CD4-positive, alpha-beta memory T cell (primary cell): ENCODE measurements around the gene TMEM150B. TPM values are rescaled to one million over a fixed set of nuclear protein-coding genes. Genes with fewer than 3 reads are reported as not detected.
"Not testable (repeated sequence)": the region's sequence is repeated elsewhere in the genome, so short reads cannot be mapped to it uniquely, and the experiment has no call there.

Source experiments
- CTCF ChIA-PET: fragments of 350-600 bp; sonication (Branson Sonifier 250); formaldehyde crosslinking; loops from one replicate; lab custom pipeline; 2021; ENCODE audit warnings: inconsistent platforms; ENCODE audit not compliant: partially characterized antibody; lab: Charles Lee
- POLR2A ChIA-PET: fragments of 350-600 bp; sonication (Branson Sonifier 250); formaldehyde crosslinking; loops from one replicate; lab custom pipeline; 2021; ENCODE audit not compliant: partially characterized antibody; lab: Charles Lee
- DNase-seq, 5 donors: peaks; one replicate each; pipeline versions ENCODE4 v3.0.0 to v3.0.0-alpha.2; 2020 to 2022; ENCODE audit warnings: mixed read lengths in 1 of 5
- H3K27ac ChIP-seq: one replicate; pipeline ENCODE4 v1.7.0; 2013; ENCODE audit warnings: low read depth, low read length
- H3K27me3 ChIP-seq: 2 replicates; pipeline ENCODE4 v1.7.0; 2013; ENCODE audit warnings: mild to moderate bottlenecking, low read length, moderate library complexity; ENCODE audit not compliant: insufficient read depth
- H3K36me3 ChIP-seq: 2 replicates; pipeline ENCODE4 v1.7.0; 2013; ENCODE audit warnings: mild to moderate bottlenecking, low read length, moderate library complexity; ENCODE audit not compliant: insufficient read depth
- H3K4me1 ChIP-seq: 2 replicates; pipeline ENCODE4 v1.7.0; 2013; ENCODE audit warnings: mild to moderate bottlenecking, low read length, moderate library complexity; ENCODE audit not compliant: insufficient read depth
- H3K4me3 ChIP-seq, 2 donors: one replicate each; pipeline ENCODE4 v1.7.0; 2013; ENCODE audit warnings: low read length in 2 of 2, mild to moderate bottlenecking in 1 of 2
- H3K9me3 ChIP-seq, 2 donors: one replicate each; pipeline ENCODE4 v1.7.0; 2013; ENCODE audit warnings: low read length in 2 of 2, control low read depth in 1 of 2; ENCODE audit not compliant: control insufficient read depth in 1 of 2
- H3K27ac Mint-ChIP-seq, 7 donors: one replicate each; pipeline ENCODE4 v1.8.0; 2020 to 2021; ENCODE audit warnings: mixed read lengths in 7 of 7, mild to moderate bottlenecking in 6 of 7, inconsistent platforms in 3 of 7, moderate library complexity in 3 of 7
- H3K27me3 Mint-ChIP-seq, 2 donors: one replicate each; pipeline ENCODE4 v1.8.0; 2020 to 2021; ENCODE audit warnings: mixed read lengths in 2 of 2
- H3K36me3 Mint-ChIP-seq, 2 donors: one replicate each; pipeline ENCODE4 v1.8.0; 2020 to 2021; ENCODE audit warnings: mixed read lengths in 2 of 2, inconsistent platforms in 1 of 2, mild to moderate bottlenecking in 1 of 2
- H3K4me1 Mint-ChIP-seq, 4 donors: one replicate each; pipeline ENCODE4 v1.8.0; 2020 to 2021; ENCODE audit warnings: mixed read lengths in 4 of 4, mild to moderate bottlenecking in 1 of 4
- H3K4me3 Mint-ChIP-seq, 8 donors: one replicate each; pipeline ENCODE4 v1.8.0; 2020 to 2021; ENCODE audit warnings: mixed read lengths in 8 of 8, mild to moderate bottlenecking in 7 of 8, moderate library complexity in 6 of 8, inconsistent platforms in 3 of 8
- H3K9me3 Mint-ChIP-seq, 8 donors: one replicate each; pipeline ENCODE4 v1.8.0; 2020 to 2021; ENCODE audit warnings: mixed read lengths in 8 of 8, mild to moderate bottlenecking in 5 of 8, inconsistent platforms in 3 of 8, moderate library complexity in 1 of 8
- intact Hi-C: fragments of 100-400 bp; cut with micrococcal nuclease; formaldehyde crosslinking; loops from one replicate; pipeline ENCODE4 v1.15.1; 2023
- polyA plus RNA-seq, 2 donors: library from polyadenylated mRNA; unstranded; fragments of 300-500 nt; fragmentation: Illumina TruSeq; gene quantifications; one replicate each; pipeline ENCODE4 v1.2.3, GENCODE V29; 2021
- total RNA-seq, 2 experiments: library from RNA; stranded (reverse); gene quantifications; one replicate each; pipeline ENCODE4 v1.2.3, GENCODE V29; 2021

Gene TMEM150B
- total and polyA plus RNA-seq, 4 experiments from 2014 or later: 0.87 to 1.3 TPM; not detected in 2

DNA sequence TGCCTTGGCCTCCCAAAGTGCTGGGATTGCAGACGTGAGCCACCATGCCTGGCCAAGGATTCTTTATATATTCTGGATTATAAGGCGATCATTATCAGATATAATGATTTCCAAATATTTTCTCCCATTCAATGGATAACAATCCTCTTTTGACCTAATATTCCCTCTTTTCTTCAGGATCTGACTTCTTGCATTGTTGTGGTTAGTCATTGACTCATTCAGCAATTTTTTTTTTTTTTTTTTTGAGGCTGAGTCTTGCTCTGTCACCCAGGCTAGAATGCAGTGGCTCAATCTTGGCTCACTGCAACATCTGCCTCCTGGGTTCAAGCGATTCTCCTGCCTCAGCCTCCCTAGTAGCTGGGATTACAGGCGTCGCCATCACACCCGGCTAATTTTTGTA lies 4.7 kb upstream of the TMEM150B start:
- H3K4me1 ChIP-seq, POLR2A ChIA-PET, DNase-seq, H3K4me3 Mint-ChIP-seq, H3K9me3 ChIP-seq, intact Hi-C loops, H3K9me3 Mint-ChIP-seq, H3K27ac Mint-ChIP-seq, H3K27me3 ChIP-seq, H3K4me3 ChIP-seq, CTCF ChIA-PET, H3K36me3 Mint-ChIP-seq, H3K4me1 Mint-ChIP-seq, H3K27ac ChIP-seq, H3K36me3 ChIP-seq: not testable (repeated sequence)
- H3K27me3 Mint-ChIP-seq: peaks cover 0 to 14% of the 10 kb centered on the region in 2 donors

DNA sequence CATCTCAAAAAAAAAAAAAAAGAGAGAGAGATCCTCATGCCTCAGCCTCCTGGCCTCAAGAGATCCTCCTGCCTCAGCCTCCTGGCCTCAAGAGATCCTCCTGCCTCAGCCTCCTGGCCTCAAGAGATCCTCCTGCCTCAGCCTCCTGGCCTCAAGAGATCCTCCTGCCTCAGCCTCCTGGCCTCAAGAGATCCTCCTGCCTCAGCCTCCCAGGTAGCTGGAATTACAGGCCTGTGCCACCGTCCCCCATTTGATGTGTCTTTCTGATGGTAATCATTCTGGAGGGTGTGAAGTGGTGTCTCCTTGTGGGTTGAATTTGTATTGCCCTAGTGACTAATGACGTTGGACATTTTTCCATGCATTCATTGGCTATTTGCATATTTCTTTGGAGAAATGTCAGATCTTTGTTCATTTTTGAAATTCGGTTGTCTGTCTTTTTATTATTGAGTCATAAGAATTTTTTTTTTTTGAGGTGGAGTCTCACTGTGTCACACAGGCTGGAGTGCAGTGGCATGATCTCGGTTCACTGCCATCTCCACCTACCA lies 3.7 kb upstream of the TMEM150B start:
- H3K9me3 ChIP-seq, H3K27me3 ChIP-seq, DNase-seq, H3K27ac Mint-ChIP-seq, H3K36me3 Mint-ChIP-seq, H3K4me1 Mint-ChIP-seq, H3K4me1 ChIP-seq, H3K27ac ChIP-seq, H3K4me3 Mint-ChIP-seq, CTCF ChIA-PET, H3K36me3 ChIP-seq, H3K4me3 ChIP-seq, intact Hi-C loops, POLR2A ChIA-PET, H3K9me3 Mint-ChIP-seq: not testable (repeated sequence)
- H3K27me3 Mint-ChIP-seq: peaks cover 2 to 13% of the 10 kb centered on the region in 2 donors

DNA sequence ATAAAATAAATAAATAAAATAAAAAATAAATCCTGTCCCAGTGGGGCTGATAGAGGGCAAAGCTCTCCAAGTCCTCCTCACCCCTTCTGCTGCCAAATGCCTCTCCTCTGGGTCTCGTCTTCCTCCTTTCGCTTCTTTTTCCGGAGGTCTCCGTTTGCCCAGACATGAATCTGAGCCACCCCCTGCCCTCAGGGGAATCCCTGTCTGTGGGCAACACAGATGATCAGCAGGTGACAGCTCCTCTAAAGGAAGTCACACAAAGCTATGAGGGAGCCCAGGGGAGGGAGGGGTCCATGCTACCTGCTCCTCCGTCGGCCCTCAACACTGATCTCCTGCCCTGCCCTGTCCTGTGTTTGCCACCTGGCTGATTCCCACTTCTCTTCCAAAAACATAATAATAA lies 479 bp downstream of the TMEM150B start:
- Histone ChIP-seq H3K4me3 (no peak overlapping the region), H3K4me1 (no peaks in the 10 kb centered on the region), H3K27me3 (no peaks in the 10 kb centered on the region), H3K9me3 (no peaks in the 10 kb centered on the region), H3K27ac (no peak overlapping the region), H3K36me3 (no peaks in the 10 kb centered on the region)
- POLR2A ChIA-PET: interaction anchor here (1.0 kb wide), 1 partner anchor 15 kb away, joined by 3 read pairs; the partner anchor contains the start of gene KMT5C
- H3K9me3 Mint-ChIP-seq: no peaks in the 10 kb centered on the region
- peaks cover 7 to 20% of the 10 kb centered on the region in 2 donors for H3K27me3 Mint-ChIP-seq
- intact Hi-C loops: no loop called here
- DNase-seq: no peak
- no peak overlapping the region for H3K4me3 Mint-ChIP-seq
- H3K27ac Mint-ChIP-seq: no peak overlapping the region
- CTCF ChIA-PET: no interaction called here
- no peaks in the 10 kb centered on the region for H3K36me3 Mint-ChIP-seq
- H3K4me1 Mint-ChIP-seq: peaks cover 0 to 2% (median 0%) of the 10 kb centered on the region in 4 donors

DNA sequence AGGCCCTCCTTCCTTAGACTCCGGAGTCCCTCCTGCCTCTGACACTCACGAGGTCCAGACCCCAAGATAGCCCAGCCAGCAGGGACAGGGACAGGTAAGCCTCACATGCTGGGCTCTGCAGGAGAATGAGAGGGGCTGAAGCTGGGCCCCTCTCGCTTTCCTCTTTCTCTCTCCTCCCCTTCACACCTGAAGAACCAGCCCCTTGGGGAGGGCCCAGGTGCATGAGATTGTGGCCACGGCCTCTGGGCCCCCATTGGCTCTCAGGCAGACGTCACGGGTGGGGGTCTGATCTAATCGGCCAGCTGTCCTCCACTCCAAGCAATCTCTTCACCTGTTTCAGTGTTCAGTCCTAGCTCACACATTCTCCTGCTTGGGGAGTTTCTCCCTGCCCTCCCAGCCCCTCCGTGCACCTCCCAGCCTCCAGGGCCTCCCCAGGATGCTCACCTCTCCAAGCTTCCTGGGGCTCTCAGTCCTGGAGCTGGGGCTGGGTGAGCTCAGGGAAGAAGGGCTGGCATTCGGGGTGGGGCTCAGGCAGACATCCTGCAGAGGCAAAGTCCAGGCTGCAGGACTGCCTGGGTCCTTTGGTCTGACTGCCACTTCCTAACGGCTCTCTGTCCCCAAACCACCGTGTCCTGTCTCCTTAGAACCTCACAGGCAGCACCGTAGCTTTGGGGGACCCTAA lies 2.8 kb downstream of the TMEM150B start:
- no peak overlapping the region for H3K27ac ChIP-seq
- H3K4me1 ChIP-seq: no peaks in the 10 kb centered on the region
- no peaks in the 10 kb centered on the region for H3K27me3 ChIP-seq
- no peak overlapping the region for H3K4me3 ChIP-seq
- intact Hi-C loops: no loop called here
- Mint-ChIP-seq H3K4me1 (peaks cover 0 to 2% (median 0%) of the 10 kb centered on the region in 4 donors), H3K4me3 (no peak overlapping the region), H3K36me3 (no peaks in the 10 kb centered on the region), H3K9me3 (no peaks in the 10 kb centered on the region), H3K27ac (no peak overlapping the region), H3K27me3 (peaks cover 7 to 15% of the 10 kb centered on the region in 2 donors)
- DNase-seq: no peak
- H3K9me3 ChIP-seq: no peaks in the 10 kb centered on the region
- no peaks in the 10 kb centered on the region for H3K36me3 ChIP-seq
- CTCF ChIA-PET: interaction anchor here (0.6 to 2.2 kb wide), 2 partner anchors 20 to 31 kb away, joined by 3 to 9 read pairs; no protein-coding TSS in a partner anchor
- POLR2A ChIA-PET: interaction anchor here (1.8 kb wide), 1 partner anchor 17 kb away, joined by 4 read pairs; the partner anchor contains the start of gene KMT5C

DNA sequence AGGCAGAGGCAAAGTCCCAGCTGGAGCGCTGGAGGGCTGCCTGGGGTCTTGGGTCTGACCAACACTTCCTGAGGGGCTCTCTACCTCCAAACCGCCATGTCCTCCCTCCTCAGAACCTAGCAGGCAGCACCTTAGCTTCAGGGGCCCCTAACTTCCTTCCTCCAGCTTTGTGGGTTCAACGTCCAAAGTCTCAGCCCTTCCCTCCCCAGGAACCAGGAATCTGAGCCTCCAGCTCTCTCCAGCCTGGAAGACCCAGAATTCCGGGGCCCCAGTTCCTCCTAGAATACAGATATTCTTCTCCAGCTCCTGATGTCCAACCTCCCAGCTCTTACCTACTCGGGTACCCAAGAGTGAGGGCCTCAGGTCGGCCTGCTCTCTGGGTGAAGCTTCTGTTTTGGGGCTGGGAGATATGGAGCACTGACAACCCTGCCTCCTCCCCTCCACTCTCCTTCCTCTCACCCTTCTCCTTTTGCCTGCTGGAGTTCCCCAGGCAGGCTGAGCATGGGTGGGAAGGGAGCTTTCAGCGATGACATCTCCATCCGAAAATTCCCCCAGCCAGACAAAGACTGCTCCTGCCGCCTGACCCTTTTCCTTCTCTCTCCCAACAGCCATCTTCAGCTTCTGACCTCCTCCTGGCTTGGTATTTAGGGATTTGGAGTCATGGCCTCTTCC lies 3.5 kb downstream of the TMEM150B start:
- Histone ChIP-seq H3K9me3 (no peaks in the 10 kb centered on the region), H3K4me3 (no peak overlapping the region), H3K4me1 (no peaks in the 10 kb centered on the region), H3K36me3 (no peaks in the 10 kb centered on the region), H3K27ac (no peak overlapping the region), H3K27me3 (no peaks in the 10 kb centered on the region)
- H3K4me1 Mint-ChIP-seq: peaks cover 0 to 2% (median 0%) of the 10 kb centered on the region in 4 donors
- no peaks in the 10 kb centered on the region for H3K36me3 Mint-ChIP-seq
- CTCF ChIA-PET: interaction anchor here (2.2 kb wide), 1 partner anchor 19 kb away, joined by 9 read pairs; no protein-coding TSS in a partner anchor
- H3K9me3 Mint-ChIP-seq: no peaks in the 10 kb centered on the region
- H3K27me3 Mint-ChIP-seq: peaks cover 7 to 13% of the 10 kb centered on the region in 2 donors
- H3K27ac Mint-ChIP-seq: peak overlapping the region in 2 of 7 donors; percentile 18 to 75
- no peak for DNase-seq
- intact Hi-C loops: no loop called here
- POLR2A ChIA-PET: interaction anchor here (1.8 kb wide), 1 partner anchor 18 kb away, joined by 4 read pairs; the partner anchor contains the start of gene KMT5C
- no peak overlapping the region for H3K4me3 Mint-ChIP-seq

DNA sequence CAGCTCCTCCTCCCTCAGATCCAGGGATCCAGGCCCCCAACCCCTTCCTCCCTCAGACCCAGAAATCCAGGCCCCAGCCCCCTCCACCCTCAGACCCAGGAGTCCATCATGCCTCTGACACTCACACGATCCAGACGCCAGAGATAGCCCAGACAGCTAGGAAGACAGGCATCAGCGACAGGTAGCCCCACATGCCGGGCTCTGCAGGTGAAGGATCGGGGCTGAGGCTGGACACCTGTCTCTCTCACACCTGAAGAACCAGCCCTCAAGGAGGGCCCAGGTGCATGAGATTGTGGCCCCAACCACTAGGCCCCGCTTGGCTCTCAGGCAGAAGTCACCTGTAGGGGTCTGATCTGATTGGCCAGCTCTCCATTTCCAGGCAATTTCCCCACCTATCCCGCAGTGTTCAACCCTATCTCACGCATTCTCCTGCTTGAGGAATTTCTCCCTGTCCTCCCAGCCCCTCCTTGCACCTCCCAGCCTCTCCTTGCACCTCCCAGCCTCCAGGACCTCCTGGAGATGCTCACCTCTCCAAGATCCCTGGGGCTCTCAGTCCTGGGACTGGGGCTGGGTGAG lies 4.2 kb downstream of the TMEM150B start:
- intact Hi-C loops: no loop called here
- Histone ChIP-seq H3K4me3 (no peak overlapping the region), H3K4me1 (no peaks in the 10 kb centered on the region), H3K36me3 (no peaks in the 10 kb centered on the region), H3K27me3 (no peaks in the 10 kb centered on the region), H3K27ac (no peak overlapping the region), H3K9me3 (no peaks in the 10 kb centered on the region)
- Mint-ChIP-seq H3K4me3 (no peak overlapping the region), H3K27me3 (peaks cover 7 to 11% of the 10 kb centered on the region in 2 donors), H3K27ac (no peak overlapping the region), H3K36me3 (no peaks in the 10 kb centered on the region), H3K9me3 (no peaks in the 10 kb centered on the region), H3K4me1 (peaks cover 0 to 2% (median 0%) of the 10 kb centered on the region in 4 donors)
- POLR2A ChIA-PET: interaction anchor here (0.6 to 1.8 kb wide), 2 partner anchors 18 to 103 kb away, joined by 3 to 4 read pairs; partner anchors contain the start of gene KMT5C
- DNase-seq: no peak
- CTCF ChIA-PET: interaction anchor here (2.2 kb wide), 1 partner anchor 18 kb away, joined by 9 read pairs; no protein-coding TSS in a partner anchor

DNA sequence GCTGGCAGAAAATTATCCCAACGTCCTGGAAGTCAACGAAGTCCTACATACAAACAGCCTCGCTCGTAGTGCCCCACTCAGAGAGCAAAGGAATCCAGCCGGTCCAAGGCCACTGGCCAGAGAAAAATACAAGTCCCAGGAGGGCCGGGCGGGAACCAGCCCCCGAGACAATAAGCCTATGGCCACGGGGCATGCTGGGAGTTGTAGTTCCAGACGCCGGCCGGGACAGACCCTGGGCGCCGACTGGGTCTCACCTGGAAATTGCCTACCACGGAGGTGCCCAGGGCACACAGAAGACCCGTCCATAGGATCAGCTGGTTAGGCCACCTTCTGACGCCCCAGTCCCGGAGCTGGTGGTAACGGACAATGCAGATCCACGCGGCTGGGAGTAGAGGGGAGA lies 5.4 kb downstream of the TMEM150B start:
- Mint-ChIP-seq H3K9me3 (no peaks in the 10 kb centered on the region), H3K4me3 (no peak overlapping the region), H3K27ac (no peak overlapping the region), H3K27me3 (peaks cover 7 to 11% of the 10 kb centered on the region in 2 donors), H3K4me1 (no peaks in the 10 kb centered on the region), H3K36me3 (no peaks in the 10 kb centered on the region)
- intact Hi-C loops: no loop called here
- DNase-seq: no peak
- H3K27me3 ChIP-seq: no peaks in the 10 kb centered on the region
- H3K4me1 ChIP-seq: no peaks in the 10 kb centered on the region
- no peaks in the 10 kb centered on the region for H3K36me3 ChIP-seq
- CTCF ChIA-PET: no interaction called here
- no peak overlapping the region for H3K4me3 ChIP-seq
- H3K9me3 ChIP-seq: no peaks in the 10 kb centered on the region
- POLR2A ChIA-PET: no interaction called here
- no peak overlapping the region for H3K27ac ChIP-seq
